HL-60 (cell line): ENCODE data around the gene PPP2R5D.

Source experiments
- DNase-seq, 2 experiments: peaks; one replicate each; pipeline ENCODE4 v3.0.0-alpha.2; 2010 to 2020; ENCODE audit warnings: low read depth in 1 of 2, low spot score in 1 of 2
- H3K27ac ChIP-seq: fragments of 250-450 bp; sonication (Bioruptor Pico); replicated peaks from 2 replicates; pipeline ENCODE4 v1.5.1; 2020; ENCODE audit warnings: mild to moderate bottlenecking, moderate library complexity
- H3K27me3 ChIP-seq: fragments of 250-450 bp; sonication (Bioruptor Pico); 2 replicates; pipeline ENCODE4 v1.5.1; 2021; ENCODE audit warnings: mild to moderate bottlenecking, moderate library complexity; ENCODE audit not compliant: insufficient read depth, poor library complexity, severe bottlenecking
- H3K4me3 ChIP-seq: replicated peaks from 2 replicates; pipeline ENCODE4 v1.5.1; 2011; ENCODE audit warnings: mild to moderate bottlenecking, control low read depth, low read length; ENCODE audit not compliant: insufficient read depth
- GABPA ChIP-seq: IDR thresholded peaks from 2 replicates; pipeline ENCODE4 v1.6.1; 2012; ENCODE audit warnings: low read depth
- POLR2AphosphoS5 ChIP-seq: IDR thresholded peaks from 2 replicates; pipeline ENCODE4 v1.6.1; 2012; ENCODE audit warnings: low read depth
- SPI1 ChIP-seq: IDR thresholded peaks from 2 replicates; pipeline ENCODE4 v1.6.1; 2012; ENCODE audit warnings: low read depth, mild to moderate bottlenecking, borderline replicate concordance
- TF ChIP-seq, protein P1 (sequence below): IDR thresholded peaks from one replicate; pipeline ENCODE4 v1.5.1; 2011; ENCODE audit warnings: low read length, control low read depth, inconsistent platforms; ENCODE audit not compliant: insufficient read depth
- TF ChIP-seq, protein P2 (sequence below): IDR thresholded peaks from 2 replicates; pipeline ENCODE4 v1.6.1; 2012; ENCODE audit warnings: low read depth; ENCODE audit not compliant: insufficient replicate concordance

Gene PPP2R5D

DNA sequence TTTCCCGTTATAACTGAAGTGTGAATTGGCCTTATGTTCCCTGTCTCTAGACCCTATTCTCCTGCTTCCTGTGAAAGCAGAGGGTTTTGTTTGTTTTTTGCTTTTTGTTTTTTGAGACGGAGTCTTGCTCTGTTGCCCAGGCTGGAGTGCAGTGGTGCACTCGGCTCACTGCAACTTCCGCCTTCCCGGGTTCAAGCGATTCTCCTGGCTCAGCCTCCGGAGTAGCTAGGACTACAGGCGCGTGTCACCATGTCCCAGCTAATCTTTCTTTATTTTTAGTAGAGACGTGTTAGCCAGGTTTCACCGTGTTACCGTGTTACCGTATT lies 24.5 kb upstream of the PPP2R5D start:
- Histone ChIP-seq H3K27me3 (no peaks in the 10 kb centered on the region), H3K4me3 (no peak overlapping the region), H3K27ac (no peak overlapping the region)
- DNase-seq: no peak
- TF ChIP-seq SPI1: no peak
- TF ChIP-seq, protein P1, sequence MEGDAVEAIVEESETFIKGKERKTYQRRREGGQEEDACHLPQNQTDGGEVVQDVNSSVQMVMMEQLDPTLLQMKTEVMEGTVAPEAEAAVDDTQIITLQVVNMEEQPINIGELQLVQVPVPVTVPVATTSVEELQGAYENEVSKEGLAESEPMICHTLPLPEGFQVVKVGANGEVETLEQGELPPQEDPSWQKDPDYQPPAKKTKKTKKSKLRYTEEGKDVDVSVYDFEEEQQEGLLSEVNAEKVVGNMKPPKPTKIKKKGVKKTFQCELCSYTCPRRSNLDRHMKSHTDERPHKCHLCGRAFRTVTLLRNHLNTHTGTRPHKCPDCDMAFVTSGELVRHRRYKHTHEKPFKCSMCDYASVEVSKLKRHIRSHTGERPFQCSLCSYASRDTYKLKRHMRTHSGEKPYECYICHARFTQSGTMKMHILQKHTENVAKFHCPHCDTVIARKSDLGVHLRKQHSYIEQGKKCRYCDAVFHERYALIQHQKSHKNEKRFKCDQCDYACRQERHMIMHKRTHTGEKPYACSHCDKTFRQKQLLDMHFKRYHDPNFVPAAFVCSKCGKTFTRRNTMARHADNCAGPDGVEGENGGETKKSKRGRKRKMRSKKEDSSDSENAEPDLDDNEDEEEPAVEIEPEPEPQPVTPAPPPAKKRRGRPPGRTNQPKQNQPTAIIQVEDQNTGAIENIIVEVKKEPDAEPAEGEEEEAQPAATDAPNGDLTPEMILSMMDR: no peak
- no peak for TF ChIP-seq POLR2AphosphoS5
- TF ChIP-seq, protein P2, sequence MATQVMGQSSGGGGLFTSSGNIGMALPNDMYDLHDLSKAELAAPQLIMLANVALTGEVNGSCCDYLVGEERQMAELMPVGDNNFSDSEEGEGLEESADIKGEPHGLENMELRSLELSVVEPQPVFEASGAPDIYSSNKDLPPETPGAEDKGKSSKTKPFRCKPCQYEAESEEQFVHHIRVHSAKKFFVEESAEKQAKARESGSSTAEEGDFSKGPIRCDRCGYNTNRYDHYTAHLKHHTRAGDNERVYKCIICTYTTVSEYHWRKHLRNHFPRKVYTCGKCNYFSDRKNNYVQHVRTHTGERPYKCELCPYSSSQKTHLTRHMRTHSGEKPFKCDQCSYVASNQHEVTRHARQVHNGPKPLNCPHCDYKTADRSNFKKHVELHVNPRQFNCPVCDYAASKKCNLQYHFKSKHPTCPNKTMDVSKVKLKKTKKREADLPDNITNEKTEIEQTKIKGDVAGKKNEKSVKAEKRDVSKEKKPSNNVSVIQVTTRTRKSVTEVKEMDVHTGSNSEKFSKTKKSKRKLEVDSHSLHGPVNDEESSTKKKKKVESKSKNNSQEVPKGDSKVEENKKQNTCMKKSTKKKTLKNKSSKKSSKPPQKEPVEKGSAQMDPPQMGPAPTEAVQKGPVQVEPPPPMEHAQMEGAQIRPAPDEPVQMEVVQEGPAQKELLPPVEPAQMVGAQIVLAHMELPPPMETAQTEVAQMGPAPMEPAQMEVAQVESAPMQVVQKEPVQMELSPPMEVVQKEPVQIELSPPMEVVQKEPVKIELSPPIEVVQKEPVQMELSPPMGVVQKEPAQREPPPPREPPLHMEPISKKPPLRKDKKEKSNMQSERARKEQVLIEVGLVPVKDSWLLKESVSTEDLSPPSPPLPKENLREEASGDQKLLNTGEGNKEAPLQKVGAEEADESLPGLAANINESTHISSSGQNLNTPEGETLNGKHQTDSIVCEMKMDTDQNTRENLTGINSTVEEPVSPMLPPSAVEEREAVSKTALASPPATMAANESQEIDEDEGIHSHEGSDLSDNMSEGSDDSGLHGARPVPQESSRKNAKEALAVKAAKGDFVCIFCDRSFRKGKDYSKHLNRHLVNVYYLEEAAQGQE: no peak
- no peak for TF ChIP-seq GABPA

DNA sequence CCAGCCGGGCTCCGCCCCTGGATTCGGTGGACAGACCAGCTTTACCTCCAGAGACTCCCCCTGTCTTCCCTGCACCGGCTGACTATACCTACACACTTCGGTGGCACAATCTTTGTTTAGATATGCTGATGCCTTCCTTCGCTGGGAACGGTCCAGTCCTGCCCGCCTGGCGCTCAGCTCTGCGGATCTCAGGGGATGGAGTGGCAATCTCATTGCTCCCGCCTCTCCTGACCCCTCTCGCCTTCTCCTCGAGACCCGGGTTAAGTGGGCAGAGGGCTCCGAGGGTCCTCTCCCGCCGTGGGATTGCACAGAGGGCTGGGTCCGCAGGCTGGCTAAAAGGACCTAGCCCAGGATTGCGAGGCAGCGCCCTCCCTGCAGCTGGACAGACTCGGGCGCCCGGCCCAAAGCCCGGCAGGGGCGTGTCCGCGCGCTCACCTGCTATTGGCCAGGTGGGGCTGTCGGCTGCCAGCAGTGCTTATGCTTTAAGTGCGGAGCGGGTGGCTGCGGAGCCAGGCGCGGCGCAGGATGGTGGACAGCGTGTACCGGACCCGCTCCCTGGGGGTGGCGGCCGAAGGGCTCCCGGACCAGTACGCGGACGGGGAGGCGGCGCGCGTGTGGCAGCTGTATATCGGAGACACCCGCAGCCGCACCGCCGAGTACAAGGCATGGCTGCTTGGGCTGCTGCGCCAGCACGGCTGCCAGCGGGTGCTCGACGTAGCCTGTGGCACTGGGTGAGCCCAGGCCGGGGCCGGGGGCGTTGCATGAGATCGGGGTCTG lies 23.9 kb upstream of the PPP2R5D start, which contains the start of gene GNMT:
Gene GNMT (plus strand): TSS at position 512 of the 777 bp plus-strand sequence. CDS start 14 bp downstream, at position 526.
- no peak for TF ChIP-seq GABPA
- TF ChIP-seq, protein P2: no peak
- TF ChIP-seq, protein P1: no peak
- no peak for TF ChIP-seq POLR2AphosphoS5
- TF ChIP-seq SPI1: no peak
- no peak for DNase-seq
- no peak within 1 kb of the TSS for H3K4me3 ChIP-seq
- no peak within 1 kb of the TSS for H3K27ac ChIP-seq
- no peaks in the 10 kb centered on the region for H3K27me3 ChIP-seq

DNA sequence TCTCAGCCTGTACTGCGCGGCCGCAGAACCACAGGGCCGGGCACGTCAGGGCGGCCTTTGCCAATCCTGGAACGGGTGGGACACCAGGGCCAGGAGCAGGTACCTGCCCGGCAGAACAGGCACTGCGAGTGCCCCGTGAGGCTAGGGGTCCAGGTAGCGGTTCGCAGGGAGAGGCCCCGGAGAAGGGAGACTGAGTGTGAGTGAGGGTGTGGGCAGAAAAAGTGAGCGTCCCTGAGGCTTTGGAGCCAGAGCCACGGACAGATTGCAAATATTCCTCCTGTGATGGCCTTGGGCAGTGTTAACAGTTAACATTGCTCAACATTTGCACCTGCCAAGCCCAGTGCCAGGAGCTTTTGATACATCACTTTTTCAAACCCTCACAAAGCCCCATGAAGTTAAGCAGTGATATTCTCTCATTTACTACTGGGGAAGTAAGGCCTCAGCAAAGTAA lies 23.3 kb upstream of the PPP2R5D start:
- TF ChIP-seq, protein P2: no peak
- TF ChIP-seq POLR2AphosphoS5 (no peak), SPI1 (no peak), GABPA (no peak)
- TF ChIP-seq, protein P1: no peak
- Histone ChIP-seq H3K4me3 (no peak overlapping the region), H3K27ac (no peak overlapping the region)

More for the DNA sequence above, 23.3 kb upstream of the PPP2R5D start:
- no peak for DNase-seq
- H3K27me3 ChIP-seq: no peaks in the 10 kb centered on the region
